HepG2 (cell line): ENCODE data around the gene TAGAP. TPM values are rescaled to one million over a fixed set of nuclear protein-coding genes. Genes with fewer than 3 reads are reported as not detected.
A peak's percentile ranks its signal among the peaks of the same experiment; 100 is the strongest.

Source experiments
- ARID2 ChIP-seq: sonication (generic); formaldehyde crosslinking; IDR thresholded peaks from 2 replicates; pipeline ENCODE4 v1.8.1; 2022; ENCODE audit warnings: mild to moderate bottlenecking, missing genetic modification reagents, borderline replicate concordance
- GPN1 ChIP-seq: sonication (generic); formaldehyde crosslinking; IDR thresholded peaks from 2 replicates; pipeline ENCODE4 v1.5.1; 2020; ENCODE audit warnings: missing genetic modification reagents, borderline replicate concordance
- HNRNPK ChIP-seq: fragments of 200-400 bp; formaldehyde crosslinking; IDR thresholded peaks from 2 replicates; pipeline ENCODE4 v1.6.1; 2018; ENCODE audit warnings: low read length, low read depth, moderate library complexity, mild to moderate bottlenecking; ENCODE audit not compliant: poor library complexity, severe bottlenecking
- MNT ChIP-seq: fragments of 450-650 bp; IDR thresholded peaks from 2 replicates; pipeline ENCODE4 v1.6.1; 2016
- MTA3 ChIP-seq: sonication (generic); formaldehyde crosslinking; IDR thresholded peaks from 2 replicates; pipeline ENCODE4 v1.4.0; 2020; ENCODE audit warnings: missing genetic modification reagents
- NCOR1 ChIP-seq: fragments of 200-600 bp; sonication (generic); IDR thresholded peaks from 2 replicates; pipeline ENCODE4 v1.7.0; 2017; ENCODE audit warnings: antibody characterized with exemption, low read length, borderline replicate concordance
- NFE2L1 ChIP-seq: sonication (generic); formaldehyde crosslinking; IDR thresholded peaks from 2 replicates; pipeline ENCODE4 v1.4.0; 2020; ENCODE audit warnings: missing genetic modification reagents, mild to moderate bottlenecking, borderline replicate concordance
- NFRKB ChIP-seq: fragments of 450-650 bp; IDR thresholded peaks from 2 replicates; pipeline ENCODE4 v1.6.1; 2017
- PAXIP1 ChIP-seq: sonication (generic); formaldehyde crosslinking; conservative IDR thresholded peaks from 2 replicates; pipeline ENCODE4 v1.4.0; 2020; ENCODE audit warnings: mild to moderate bottlenecking, missing genetic modification reagents, moderate library complexity
- PBX2 ChIP-seq: IDR thresholded peaks from 2 replicates; pipeline ENCODE4 v1.6.1; 2016; ENCODE audit warnings: control low read depth
- REL ChIP-seq: sonication (generic); formaldehyde crosslinking; conservative IDR thresholded peaks from 2 replicates; pipeline ENCODE4 v1.8.0; 2022; ENCODE audit warnings: mild to moderate bottlenecking, missing genetic modification reagents, moderate library complexity
- SMAD9 ChIP-seq: sonication (generic); formaldehyde crosslinking; IDR thresholded peaks from 2 replicates; pipeline ENCODE4 v1.5.1; 2020; ENCODE audit warnings: mild to moderate bottlenecking, missing genetic modification reagents
- SMARCC2 ChIP-seq: fragments of 450-650 bp; IDR thresholded peaks from 2 replicates; pipeline ENCODE4 v1.6.1; 2017; ENCODE audit warnings: antibody characterized with exemption, mild to moderate bottlenecking
- SOX5 ChIP-seq: IDR thresholded peaks from 2 replicates; pipeline ENCODE4 v1.6.1; 2016; ENCODE audit warnings: borderline replicate concordance
- SP4 ChIP-seq: sonication (generic); formaldehyde crosslinking; IDR thresholded peaks from 2 replicates; pipeline ENCODE4 v1.8.1; 2023; ENCODE audit warnings: mild to moderate bottlenecking, missing genetic modification reagents
- STAG1 ChIP-seq: sonication (generic); formaldehyde crosslinking; IDR thresholded peaks from 2 replicates; pipeline ENCODE4 v1.4.0; 2020; ENCODE audit warnings: missing genetic modification reagents
- TOPORS ChIP-seq: sonication (generic); formaldehyde crosslinking; IDR thresholded peaks from 2 replicates; pipeline ENCODE4 v1.8.0; 2023; ENCODE audit warnings: mild to moderate bottlenecking, missing genetic modification reagents
- ZFP1 ChIP-seq: IDR thresholded peaks from 2 replicates; pipeline ENCODE4 v1.6.1; 2016
- ZNF280D ChIP-seq: sonication (generic); formaldehyde crosslinking; IDR thresholded peaks from 2 replicates; pipeline ENCODE4 v1.5.1; 2020; ENCODE audit warnings: mild to moderate bottlenecking, missing genetic modification reagents
- ZNF292 ChIP-seq: sonication (generic); formaldehyde crosslinking; IDR thresholded peaks from 2 replicates; pipeline ENCODE4 v1.8.1; 2022; ENCODE audit warnings: mild to moderate bottlenecking, low read depth, missing genetic modification reagents, borderline replicate concordance
- ZNF598 ChIP-seq: sonication (generic); formaldehyde crosslinking; IDR thresholded peaks from 2 replicates; pipeline ENCODE4 v1.5.1; 2020; ENCODE audit warnings: mild to moderate bottlenecking, missing genetic modification reagents, borderline replicate concordance
- polyA plus RNA-seq, 8 experiments: library from polyadenylated mRNA; depleted of rRNA in 3 of 8; stranded (reverse) in 7 of 8; unstranded in 1 of 8; fragments of >200 nt; fragmentation: Illumina TruSeq in 4 of 8; extraction: Trizol in 4 of 8; gene quantifications; 2 replicates each; pipeline versions ENCODE4 v1.2.1 to v1.2.3, GENCODE V29; 2011 to 2016; ENCODE audit warnings: low read depth in 4 of 8, missing spikeins in 1 of 8, mixed read lengths in 1 of 8; ENCODE audit not compliant: insufficient read depth in 1 of 8
- total RNA-seq, 5 experiments: library from RNA; depleted of rRNA; stranded (reverse); fragments of >200 nt; fragmentation: Illumina TruSeq; extraction: Trizol; gene quantifications; 2 replicates each; pipeline ENCODE4 v1.2.3, GENCODE V29; 2016; ENCODE audit warnings: low read depth in 1 of 5

The TAGAP gene
- total and polyA plus RNA-seq, 2 of the 13 experiments (the other 11 are each of a cell fraction or from before 2014, with no cell fraction given), result not detected

GRCh38 chr6:158999666-159000403, 45.0 kb downstream of the TAGAP start, which contains the start of gene RSPH3 (continued):
- peak; percentile 85 for TF ChIP-seq MNT
- peak; percentile 84; the same call in 1 of the 2 replicates for TF ChIP-seq GPN1 (CRISPR knock-in tag)
- TF ChIP-seq SOX5, result peak; percentile 57
- TF ChIP-seq SMAD9, result no peak; the same call in 1 of the 2 replicates
- no peak for TF ChIP-seq NFRKB
- peak; percentile 39; the same call in 1 of the 2 replicates for TF ChIP-seq NCOR1
- 0 out of 2 replicates have a peak, but pooled peaks have one; percentile 63 for TF ChIP-seq NFE2L1
- TF ChIP-seq TOPORS (CRISPR knock-in tag), result peak; percentile 95
- TF ChIP-seq SMARCC2, result no peak
- TF ChIP-seq REL (CRISPR knock-in tag), result peak; percentile 96
- peak; percentile 77 for TF ChIP-seq PAXIP1
- peak; percentile 89 for TF ChIP-seq ZFP1
- TF ChIP-seq ZNF598, result peak; percentile 92; the same call in 1 of the 2 replicates
- TF ChIP-seq STAG1 (CRISPR knock-in tag), result peak; percentile 63
- TF ChIP-seq HNRNPK, result peak; percentile 54
- TF ChIP-seq ARID2, result peak; percentile 96
- TF ChIP-seq SP4 (CRISPR knock-in tag), result peak; percentile 94
- peak; percentile 86; the same call in 1 of the 2 replicates for TF ChIP-seq ZNF292 (CRISPR knock-in tag)
- no peak for TF ChIP-seq PBX2
- TF ChIP-seq ZNF280D, result peak; percentile 79; the same call in 1 of the 2 replicates
- TF ChIP-seq MTA3, result 0 out of 2 replicates have a peak, but pooled peaks have one; percentile 48
